Neuron (in vitro differentiated cells): Measurements from ENCODE around the gene RETNLB.

ENCODE experiments used
- H2AFZ ChIP-seq: one replicate; pipeline ENCODE4 v1.6.1; 2013; ENCODE audit warnings: low read depth, mild to moderate bottlenecking, inconsistent platforms, low read length, moderate library complexity
- H3K27me3 ChIP-seq: one replicate; pipeline ENCODE4 v1.6.1; 2013; ENCODE audit warnings: low read length; ENCODE audit not compliant: insufficient read depth
- H3K36me3 ChIP-seq: one replicate; pipeline ENCODE4 v1.6.1; 2013; ENCODE audit warnings: low read length; ENCODE audit not compliant: insufficient read depth
- H3K4me1 ChIP-seq: one replicate; pipeline ENCODE4 v1.6.1; 2013; ENCODE audit warnings: low read length; ENCODE audit not compliant: insufficient read depth
- H3K4me3 ChIP-seq: 2 replicates; pipeline ENCODE4 v1.5.1; 2013; ENCODE audit warnings: mild to moderate bottlenecking, low read length, moderate library complexity
- H3K9me3 ChIP-seq: one replicate; pipeline ENCODE4 v1.6.1; 2013; ENCODE audit warnings: low read length

Gene RETNLB, protein sequence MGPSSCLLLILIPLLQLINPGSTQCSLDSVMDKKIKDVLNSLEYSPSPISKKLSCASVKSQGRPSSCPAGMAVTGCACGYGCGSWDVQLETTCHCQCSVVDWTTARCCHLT

DNA sequence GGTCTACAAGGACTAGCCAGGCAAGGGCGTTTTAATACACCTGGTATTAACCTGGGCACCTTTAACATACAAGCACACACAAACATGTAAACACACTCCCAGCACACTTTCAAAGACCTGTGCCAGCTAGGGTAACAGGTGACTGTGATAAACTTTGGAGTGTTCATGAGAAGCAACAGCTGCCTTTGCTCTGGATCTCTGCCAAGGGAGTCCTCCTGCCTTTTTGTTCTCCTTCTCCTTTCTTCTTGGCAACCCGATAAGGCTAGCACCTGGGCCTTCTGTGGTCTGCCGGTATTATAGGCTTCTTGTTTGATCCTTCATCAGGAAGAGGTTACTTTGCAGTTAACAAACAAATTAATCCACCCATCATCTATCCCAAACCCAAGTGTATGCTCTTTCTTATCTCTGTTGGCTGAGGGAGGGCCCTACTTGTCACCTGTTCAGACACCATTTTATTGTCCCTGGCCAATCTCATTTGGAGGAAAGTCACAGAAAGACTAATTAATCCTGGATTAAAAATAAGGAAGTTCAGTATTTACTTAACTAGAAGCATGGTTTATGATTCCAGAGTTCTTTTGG is at the start of gene RETNLB:
Gene RETNLB, minus strand, starts transcription at position 7 of the 579 bp plus-strand sequence. CDS start 225 bp downstream, outside the sequence.
- no peaks in the 10 kb centered on the region for H3K36me3 ChIP-seq
- H2AFZ ChIP-seq: no peak within 1 kb of the TSS
- H3K4me3 ChIP-seq: no peak within 1 kb of the TSS
- no peaks in the 10 kb centered on the region for H3K9me3 ChIP-seq
- H3K4me1 ChIP-seq: no peaks in the 10 kb centered on the region
- no peaks in the 10 kb centered on the region for H3K27me3 ChIP-seq

DNA sequence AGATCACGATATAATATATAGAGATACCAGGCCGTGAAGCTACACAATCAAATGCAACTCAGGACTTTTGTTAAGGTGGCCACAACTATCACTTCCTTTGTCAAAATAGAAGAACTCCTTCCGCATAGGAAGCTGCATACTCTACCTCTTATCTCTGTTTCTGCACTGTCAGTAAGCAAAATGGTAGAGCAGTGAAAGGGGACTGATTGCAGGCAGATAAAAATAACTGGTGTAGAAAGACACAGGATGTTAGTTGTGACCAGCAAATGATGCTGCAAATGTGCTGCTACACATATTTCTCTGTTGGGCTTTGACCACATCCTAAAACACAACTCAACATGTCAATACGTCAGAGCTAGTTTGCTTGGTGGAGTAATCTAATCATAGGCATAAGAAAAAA is 49.1 kb upstream of the RETNLB start:
- H3K4me1 ChIP-seq: peaks cover 8% of the 10 kb centered on the region

DNA sequence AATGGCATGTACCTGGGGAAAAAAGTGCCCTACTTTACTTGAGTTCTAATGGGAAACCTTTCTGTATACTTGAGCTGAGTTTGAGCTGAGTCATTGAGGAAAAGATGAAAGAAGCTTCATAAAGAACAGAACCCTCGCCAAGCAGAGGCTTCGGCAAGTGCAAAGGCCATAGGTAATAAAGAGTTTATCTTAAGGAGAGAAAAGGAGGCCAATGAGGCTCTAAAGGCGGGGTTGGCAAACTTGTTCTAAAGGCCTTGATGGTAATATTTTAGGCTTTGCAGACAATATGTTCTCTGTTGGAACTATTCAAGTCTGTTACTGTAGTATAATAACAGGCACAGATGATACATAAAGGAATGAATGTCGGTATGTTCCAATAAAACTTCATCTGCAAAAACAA is 47.8 kb upstream of the RETNLB start:
- no peak overlapping the region for H2AFZ ChIP-seq
- no peak overlapping the region for H3K4me3 ChIP-seq
- no peaks in the 10 kb centered on the region for H3K36me3 ChIP-seq
- peaks cover 8% of the 10 kb centered on the region for H3K4me1 ChIP-seq
- no peaks in the 10 kb centered on the region for H3K9me3 ChIP-seq
- no peaks in the 10 kb centered on the region for H3K27me3 ChIP-seq

More for the DNA sequence above, 49.1 kb upstream of the RETNLB start:
- H2AFZ ChIP-seq: no peak overlapping the region
- H3K27me3 ChIP-seq: no peaks in the 10 kb centered on the region
- H3K4me3 ChIP-seq: no peak overlapping the region
- no peaks in the 10 kb centered on the region for H3K9me3 ChIP-seq
- no peaks in the 10 kb centered on the region for H3K36me3 ChIP-seq

DNA sequence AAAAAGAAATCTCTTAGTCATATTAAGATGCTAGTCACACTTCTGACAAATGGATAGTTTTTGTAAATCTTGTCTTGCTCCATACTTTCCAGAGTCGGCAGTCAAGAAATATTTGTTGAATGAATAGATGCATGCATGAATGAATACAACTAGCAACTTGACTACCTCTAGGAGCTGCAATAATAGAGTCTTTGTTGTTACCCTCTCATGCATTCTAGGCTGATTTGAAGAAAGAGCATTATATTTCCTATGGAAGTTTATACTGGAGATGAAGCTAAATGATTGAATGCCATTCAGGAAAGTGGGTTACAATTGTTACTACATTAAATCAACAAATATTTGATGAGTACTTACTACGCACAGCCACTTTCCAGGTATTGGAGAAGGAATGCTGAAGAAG is 47.2 kb upstream of the RETNLB start:
- Histone ChIP-seq H3K4me3 (no peak overlapping the region), H3K27me3 (no peaks in the 10 kb centered on the region), H3K9me3 (no peaks in the 10 kb centered on the region), H3K36me3 (no peaks in the 10 kb centered on the region), H2AFZ (no peak overlapping the region), H3K4me1 (peaks cover 8% of the 10 kb centered on the region)

DNA sequence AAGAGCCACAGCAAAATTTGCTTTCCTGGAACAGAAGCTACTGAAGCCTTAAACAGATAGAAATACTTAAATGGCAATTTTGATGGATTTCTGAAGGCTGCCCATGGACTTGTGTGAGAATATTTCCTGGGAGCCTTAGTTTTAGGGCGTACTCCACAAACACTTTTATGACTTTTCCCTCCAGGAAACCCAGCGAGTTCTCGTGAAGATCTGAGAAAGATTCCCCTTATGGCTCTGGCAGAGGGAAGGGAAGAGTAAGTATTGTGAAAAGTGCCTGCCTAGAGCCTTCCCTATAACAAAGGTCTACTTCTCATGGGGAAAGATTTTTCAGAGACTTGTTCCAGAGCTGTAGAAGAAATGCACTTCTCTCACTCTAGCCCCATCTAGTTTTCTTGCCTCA is 34.3 kb upstream of the RETNLB start:
- H2AFZ ChIP-seq: no peak overlapping the region
- H3K9me3 ChIP-seq: no peaks in the 10 kb centered on the region
- no peaks in the 10 kb centered on the region for H3K27me3 ChIP-seq
- no peaks in the 10 kb centered on the region for H3K36me3 ChIP-seq
- no peaks in the 10 kb centered on the region for H3K4me1 ChIP-seq
- H3K4me3 ChIP-seq: no peak overlapping the region

DNA sequence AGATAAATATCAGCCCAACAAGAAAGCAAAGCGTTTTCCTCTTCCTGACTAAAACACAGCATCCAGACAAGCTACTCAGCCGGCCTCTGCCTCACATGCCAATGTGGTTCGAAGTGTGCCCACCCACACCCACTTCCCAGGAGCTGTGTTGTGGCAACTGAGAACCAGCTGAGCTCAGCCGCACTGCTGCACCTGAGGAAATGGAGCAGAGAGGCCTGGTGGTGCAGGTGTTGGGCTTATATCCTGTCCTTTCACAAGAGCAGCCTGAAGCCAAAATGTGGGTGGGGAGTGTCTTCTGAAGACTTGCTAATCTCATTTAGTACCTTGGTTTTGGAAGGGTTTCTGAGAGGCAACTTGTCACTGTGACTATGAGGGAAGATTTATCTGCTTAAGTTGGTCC is 23.0 kb upstream of the RETNLB start:
- Histone ChIP-seq H3K9me3 (no peaks in the 10 kb centered on the region), H3K4me1 (no peaks in the 10 kb centered on the region), H3K27me3 (no peaks in the 10 kb centered on the region), H3K36me3 (no peaks in the 10 kb centered on the region), H3K4me3 (no peak overlapping the region), H2AFZ (no peak overlapping the region)

DNA sequence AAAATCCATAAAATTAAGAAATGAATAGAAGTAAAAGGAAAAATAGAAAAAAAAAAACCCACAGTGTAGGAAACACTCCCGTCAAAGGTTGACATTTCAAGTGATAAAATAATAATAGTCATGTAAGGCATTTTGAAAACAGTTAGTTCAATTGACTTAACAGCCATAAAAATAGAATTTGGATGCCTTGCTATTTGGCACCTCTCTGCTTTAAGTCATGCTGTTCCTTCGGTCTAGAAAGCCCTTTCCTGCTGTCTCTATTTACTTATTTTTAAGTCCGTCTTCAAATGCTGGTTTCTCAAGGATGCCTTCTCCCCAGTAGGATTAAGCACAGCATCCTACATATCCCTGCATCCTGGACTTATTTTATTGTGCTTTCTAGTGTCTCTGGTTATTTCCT is 22.3 kb upstream of the RETNLB start:
- H3K4me1 ChIP-seq: no peaks in the 10 kb centered on the region

DNA sequence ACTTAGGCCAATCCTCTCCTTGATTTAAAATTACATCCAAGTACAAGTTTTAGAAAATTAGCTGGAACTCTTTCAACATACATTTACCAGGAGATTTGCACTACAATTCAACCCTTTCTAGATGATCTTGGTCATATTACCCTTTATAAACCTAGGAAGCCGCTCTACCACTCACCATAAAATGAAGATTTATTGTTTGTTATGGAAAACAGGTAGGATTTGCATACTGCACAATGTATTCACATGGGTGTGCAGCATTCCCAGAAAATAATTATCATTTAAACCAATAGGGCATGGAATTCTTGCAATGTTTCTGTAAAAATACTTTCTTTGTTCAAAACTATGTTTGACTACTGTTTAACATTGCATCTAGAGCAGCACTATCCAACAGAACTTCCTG is 18.4 kb upstream of the RETNLB start:
- Histone ChIP-seq H3K27me3 (no peaks in the 10 kb centered on the region), H3K4me1 (peaks cover 5% of the 10 kb centered on the region), H3K36me3 (no peaks in the 10 kb centered on the region), H3K9me3 (no peaks in the 10 kb centered on the region), H3K4me3 (no peak overlapping the region), H2AFZ (no peak overlapping the region)

More for the DNA sequence above, 22.3 kb upstream of the RETNLB start:
- no peaks in the 10 kb centered on the region for H3K27me3 ChIP-seq
- no peaks in the 10 kb centered on the region for H3K9me3 ChIP-seq
- no peaks in the 10 kb centered on the region for H3K36me3 ChIP-seq
- no peak overlapping the region for H2AFZ ChIP-seq
- H3K4me3 ChIP-seq: no peak overlapping the region

DNA sequence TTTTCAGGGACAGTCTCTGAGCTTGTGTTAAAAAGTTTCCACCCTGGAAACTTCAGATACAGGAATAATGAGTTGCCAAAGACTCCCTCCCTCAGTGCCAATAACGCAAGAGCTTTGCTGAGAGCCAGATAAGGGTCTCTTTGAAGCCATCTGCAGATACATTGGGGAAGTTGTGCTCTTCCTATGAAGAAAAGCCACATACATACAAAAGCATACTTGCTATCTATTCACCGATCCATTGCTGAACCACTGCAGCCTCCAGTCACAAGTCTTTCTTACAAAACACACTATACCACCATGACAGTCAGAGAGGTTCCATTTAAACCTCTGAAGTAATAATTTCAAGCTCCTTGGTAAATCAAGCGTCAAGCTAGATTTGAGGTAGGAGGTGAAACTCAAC is 10.0 kb upstream of the RETNLB start:
- Histone ChIP-seq H3K36me3 (no peaks in the 10 kb centered on the region), H3K4me3 (no peak overlapping the region), H2AFZ (no peak overlapping the region), H3K9me3 (no peaks in the 10 kb centered on the region), H3K27me3 (no peaks in the 10 kb centered on the region), H3K4me1 (peaks cover 6% of the 10 kb centered on the region)

DNA sequence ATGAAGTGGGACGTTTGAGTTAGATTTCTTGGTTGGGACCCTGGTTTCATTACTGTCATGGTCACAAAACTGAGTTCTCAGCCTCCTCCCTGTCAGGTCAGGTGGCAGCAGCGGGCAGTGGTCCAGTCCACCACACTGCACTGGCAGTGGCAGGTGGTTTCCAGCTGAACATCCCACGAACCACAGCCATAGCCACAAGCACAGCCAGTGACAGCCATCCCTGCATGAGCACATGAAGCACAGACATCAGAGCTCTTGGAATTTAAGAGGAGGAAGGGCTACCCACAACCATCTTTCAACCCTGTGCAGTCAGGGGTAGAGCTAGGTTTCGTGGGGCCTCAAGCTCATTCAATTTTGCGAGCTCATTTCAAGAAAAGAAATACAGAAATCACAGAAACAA is 1.5 kb downstream of the RETNLB start:
- Histone ChIP-seq H3K36me3 (no peaks in the 10 kb centered on the region), H3K9me3 (no peaks in the 10 kb centered on the region), H3K4me1 (no peaks in the 10 kb centered on the region), H3K4me3 (no peak overlapping the region), H2AFZ (no peak overlapping the region), H3K27me3 (no peaks in the 10 kb centered on the region)

DNA sequence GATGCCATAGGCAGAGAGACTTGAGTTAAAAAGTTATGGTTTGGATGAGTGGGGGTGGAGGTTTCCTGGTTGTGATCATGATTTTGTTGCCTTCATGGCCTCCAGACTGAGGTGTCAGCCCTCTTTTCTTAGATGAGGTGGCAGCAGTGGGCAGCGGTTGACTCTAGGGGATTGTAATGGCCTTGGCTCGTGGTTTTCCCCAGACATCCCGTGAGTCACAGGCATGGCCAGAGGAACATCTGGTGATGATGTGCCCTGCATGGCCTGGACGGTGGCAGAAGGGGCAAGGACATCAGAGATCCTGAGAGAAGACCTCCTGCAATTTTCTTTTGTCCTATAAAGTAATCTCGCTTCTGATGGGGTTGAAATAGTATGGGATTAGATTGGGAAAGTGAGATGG is 12.4 kb downstream of the RETNLB start:
- Histone ChIP-seq H3K4me3 (no peak overlapping the region), H3K27me3 (no peaks in the 10 kb centered on the region), H3K9me3 (no peaks in the 10 kb centered on the region), H2AFZ (no peak overlapping the region), H3K36me3 (no peaks in the 10 kb centered on the region), H3K4me1 (no peaks in the 10 kb centered on the region)

DNA sequence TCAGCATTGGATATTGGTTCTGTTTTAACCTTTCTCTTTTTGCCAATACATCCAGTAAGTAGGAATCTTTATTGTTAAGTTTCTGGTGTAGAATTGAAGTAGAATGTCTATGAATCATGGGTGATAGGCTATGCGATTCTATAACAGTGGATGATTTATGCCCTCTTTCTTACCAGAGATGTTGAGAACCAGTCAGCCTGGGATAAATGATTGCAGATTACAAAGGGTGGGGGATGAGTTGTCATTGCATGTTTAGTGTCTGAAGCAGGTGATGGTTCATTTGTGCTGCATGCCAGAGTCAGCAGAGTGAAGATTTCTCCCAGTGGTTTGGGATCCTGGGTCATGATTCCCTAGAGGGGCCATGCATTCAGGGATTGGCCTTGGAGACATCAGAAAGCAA is 14.3 kb downstream of the RETNLB start:
- H3K27me3 ChIP-seq: no peaks in the 10 kb centered on the region
- H3K9me3 ChIP-seq: no peaks in the 10 kb centered on the region
- no peaks in the 10 kb centered on the region for H3K4me1 ChIP-seq
- no peak overlapping the region for H3K4me3 ChIP-seq
- no peaks in the 10 kb centered on the region for H3K36me3 ChIP-seq
- H2AFZ ChIP-seq: no peak overlapping the region

DNA sequence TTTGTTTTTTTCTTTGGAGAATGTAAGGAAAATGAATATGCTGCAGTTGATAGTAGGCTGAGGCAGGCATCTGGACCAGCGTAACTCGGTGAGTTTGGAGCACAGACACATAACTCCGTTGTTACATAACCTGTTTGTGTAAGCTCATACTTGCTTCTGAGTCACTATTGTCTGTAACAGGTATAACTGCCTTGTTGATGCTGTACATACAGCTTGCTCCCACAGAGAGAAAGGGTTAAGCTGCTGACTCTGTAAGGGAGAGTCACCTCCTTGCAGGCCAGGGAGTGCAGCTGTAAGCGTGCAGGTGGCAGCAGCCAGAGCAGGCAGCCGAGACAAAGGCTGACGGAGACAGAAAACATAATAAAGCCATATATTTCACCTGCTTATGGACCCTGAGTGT is 20.4 kb downstream of the RETNLB start:
- Histone ChIP-seq H3K27me3 (no peaks in the 10 kb centered on the region), H3K4me3 (no peak overlapping the region), H3K9me3 (no peaks in the 10 kb centered on the region), H2AFZ (no peak overlapping the region), H3K36me3 (no peaks in the 10 kb centered on the region), H3K4me1 (peaks cover 10% of the 10 kb centered on the region)

DNA sequence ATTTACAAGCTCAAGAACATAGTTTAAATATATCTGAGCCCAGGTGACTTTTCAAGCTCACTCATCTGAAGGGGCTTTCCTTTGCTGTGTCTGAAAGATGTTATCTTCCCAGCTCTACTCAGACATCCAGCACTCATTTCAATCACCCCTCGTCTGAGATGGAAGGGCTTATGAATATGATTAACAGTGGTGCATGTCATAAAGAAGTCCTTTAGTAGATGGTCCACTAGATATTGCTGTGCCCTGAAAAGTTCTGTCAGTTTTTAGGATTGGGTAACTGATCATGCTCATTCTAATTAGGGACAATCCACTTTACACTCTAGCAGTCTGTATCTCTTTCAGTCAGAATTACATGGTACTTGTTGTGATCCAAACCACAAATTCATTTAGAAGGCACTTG is 28.3 kb downstream of the RETNLB start:
- no peaks in the 10 kb centered on the region for H3K27me3 ChIP-seq

More for the DNA sequence above, 28.3 kb downstream of the RETNLB start:
- Histone ChIP-seq H2AFZ (no peak overlapping the region), H3K4me3 (no peak overlapping the region), H3K4me1 (peaks cover 3% of the 10 kb centered on the region), H3K36me3 (no peaks in the 10 kb centered on the region), H3K9me3 (no peaks in the 10 kb centered on the region)
